Activated CD8-positive, alpha-beta memory T cell treated with anti-CD3 and anti-CD28 coated beads, Interleukin-2, amount 50 U/mL, for 48 hours (primary cell): Measurements from ENCODE around the gene JARID2.

ENCODE experiments used
- DNase-seq: peaks from one replicate; pipeline ENCODE4 v3.0.0-alpha.2; 2020

The JARID2 gene

GRCh38 chr6:15513801-15514711 is 268.2 kb downstream of the JARID2 start:
- no peak for DNase-seq

- DNase-seq = no peak
Measured at GRCh38 chr6:15515226-15515625, 269.4 kb downstream of the JARID2 start.

- DNase-seq = no peak
Measured at GRCh38 chr6:15515660-15516375, 269.9 kb downstream of the JARID2 start.

GRCh38 chr6:15516378-15516777 is 270.5 kb downstream of the JARID2 start:
- DNase-seq = no peak

GRCh38 chr6:15516923-15517560 is 271.2 kb downstream of the JARID2 start:
- DNase-seq = no peak

- no peak for DNase-seq
Measured at GRCh38 chr6:15517600-15517999, 271.7 kb downstream of the JARID2 start.

GRCh38 chr6:15518057-15518456 is 272.2 kb downstream of the JARID2 start:
- DNase-seq = no peak

GRCh38 chr6:15518878-15519277 is 273.0 kb downstream of the JARID2 start:
- DNase-seq = no peak

- no peak for DNase-seq
Measured at GRCh38 chr6:15519681-15520080, 273.8 kb downstream of the JARID2 start.

GRCh38 chr6:15520626-15521203 is 274.8 kb downstream of the JARID2 start:
- DNase-seq = peak; percentile 41

- peak; percentile 6 for DNase-seq
Measured at GRCh38 chr6:15521582-15521981, 275.7 kb downstream of the JARID2 start.

GRCh38 chr6:15522026-15522425 is 276.2 kb downstream of the JARID2 start:
- peak; percentile 45 for DNase-seq

GRCh38 chr6:15522427-15522826 is 276.6 kb downstream of the JARID2 start:
- peak; percentile 52 for DNase-seq

GRCh38 chr6:15522856-15523529 is 277.1 kb downstream of the JARID2 start:
- peak; percentile 52 for DNase-seq

- peak; percentile 55 for DNase-seq
Measured at GRCh38 chr6:15523679-15524630, 278.1 kb downstream of the JARID2 start.

- no peak for DNase-seq
Measured at GRCh38 chr6:15524861-15525401, 279.1 kb downstream of the JARID2 start.

GRCh38 chr6:15526212-15526701 is 280.4 kb downstream of the JARID2 start:
- no peak for DNase-seq

GRCh38 chr6:15527838-15528617 is 282.2 kb downstream of the JARID2 start:
- no peak for DNase-seq

GRCh38 chr6:15528870-15529269 is 283.0 kb downstream of the JARID2 start:
- no peak for DNase-seq

GRCh38 chr6:15530411-15530810 is 284.5 kb downstream of the JARID2 start:
- no peak for DNase-seq
